Activated CD4-positive, alpha-beta T cell treated with anti-CD3 and anti-CD28 coated beads, Interleukin-2, amount 50 U/mL, for 1 hour (primary cell): Measurements from ENCODE around the gene SLC44A3.

ENCODE experiments used
- DNase-seq: peaks from one replicate; pipeline ENCODE4 v3.0.0-alpha.2; 2020

SLC44A3 gene

GRCh38 chr1:94819945-94820746 is at the start of gene SLC44A3:
TSS of gene SLC44A3 (plus strand) at chr1:94820357. CDS start at chr1:94820452, 95 bp downstream.
- no peak for DNase-seq

GRCh38 chr1:94772230-94772641 is 47.9 kb upstream of the SLC44A3 start:
- no peak for DNase-seq

GRCh38 chr1:94772845-94773244 is 47.3 kb upstream of the SLC44A3 start:
- DNase-seq: no peak

GRCh38 chr1:94773296-94773809 is 46.8 kb upstream of the SLC44A3 start:
- no peak for DNase-seq

- no peak for DNase-seq
Observed at GRCh38 chr1:94773931-94774422, 46.2 kb upstream of the SLC44A3 start.

- DNase-seq: no peak
Observed at GRCh38 chr1:94776474-94776873, 43.7 kb upstream of the SLC44A3 start.

- no peak for DNase-seq
Observed at GRCh38 chr1:94777281-94777680, 42.9 kb upstream of the SLC44A3 start.

GRCh38 chr1:94778808-94779207 is 41.3 kb upstream of the SLC44A3 start:
- DNase-seq: no peak

GRCh38 chr1:94783342-94784189 is 36.6 kb upstream of the SLC44A3 start:
- DNase-seq: no peak

- DNase-seq: no peak
Observed at GRCh38 chr1:94784190-94784515, 36.0 kb upstream of the SLC44A3 start.

- DNase-seq: no peak
Observed at GRCh38 chr1:94787691-94788090, 32.5 kb upstream of the SLC44A3 start.

- no peak for DNase-seq
Observed at GRCh38 chr1:94790246-94790645, 29.9 kb upstream of the SLC44A3 start.

- no peak for DNase-seq
Observed at GRCh38 chr1:94790670-94791069, 29.5 kb upstream of the SLC44A3 start.

GRCh38 chr1:94792473-94793295 is 27.5 kb upstream of the SLC44A3 start:
- DNase-seq: no peak

GRCh38 chr1:94793296-94793656 is 26.9 kb upstream of the SLC44A3 start:
- no peak for DNase-seq

GRCh38 chr1:94795434-94795833 is 24.7 kb upstream of the SLC44A3 start:
- no peak for DNase-seq

- DNase-seq: no peak
Observed at GRCh38 chr1:94796266-94796665, 23.9 kb upstream of the SLC44A3 start.

GRCh38 chr1:94797291-94797690 is 22.9 kb upstream of the SLC44A3 start:
- DNase-seq: no peak

GRCh38 chr1:94798054-94798453 is 22.1 kb upstream of the SLC44A3 start:
- no peak for DNase-seq

- no peak for DNase-seq
Observed at GRCh38 chr1:94798462-94798861, 21.7 kb upstream of the SLC44A3 start.

GRCh38 chr1:94799206-94799605 is 21.0 kb upstream of the SLC44A3 start:
- DNase-seq: no peak

GRCh38 chr1:94801919-94802546 is 18.1 kb upstream of the SLC44A3 start:
- DNase-seq: no peak
